Bronchial epithelial cell (primary cell): ENCODE measurements around the gene ZC3H7B. TPM values are rescaled to one million over a fixed set of nuclear protein-coding genes. Genes with fewer than 3 reads are reported as not detected.
"Not testable (repeated sequence)": the region's sequence is repeated elsewhere in the genome, so short reads cannot be mapped to it uniquely, and the experiment has no call there.

Experiments used
- DNase-seq: peaks from one replicate; pipeline ENCODE4 v3.0.0-alpha.2; 2010; ENCODE audit warnings: low read depth
- FAIRE-seq: peaks from 2 replicates; lab custom pipeline; 2011; peaks lifted over from hg19 to GRCh38; lab: Jason Lieb, UNC
- H3K27me3 ChIP-seq: 2 replicates; pipeline ENCODE4 v1.5.1; 2011; ENCODE audit warnings: low read length; ENCODE audit not compliant: control insufficient read depth, insufficient read depth
- H3K36me3 ChIP-seq: 2 replicates; pipeline ENCODE4 v1.5.1; 2011; ENCODE audit warnings: low read length; ENCODE audit not compliant: control insufficient read depth, insufficient read depth
- H3K4me3 ChIP-seq: 2 replicates; pipeline ENCODE4 v1.5.1; 2011; ENCODE audit warnings: mild to moderate bottlenecking, low read depth, low read length, control low read depth
- total RNA-seq: library from RNA; depleted of rRNA; stranded (reverse); fragments of >200 nt; gene quantifications from 2 replicates; pipeline ENCODE4 v1.2.1, GENCODE V29; 2014
- TF ChIP-seq, protein P1 (sequence below): IDR thresholded peaks from 2 replicates; pipeline ENCODE4 v1.5.1; 2011; ENCODE audit warnings: mild to moderate bottlenecking, moderate library complexity, low read length, control low read depth, inconsistent platforms; ENCODE audit not compliant: insufficient read depth, severe bottlenecking

ZC3H7B gene
- total RNA-seq, 1 donor from 2014 or later: 14.5 TPM

- Histone ChIP-seq H3K27me3 (no peaks in the 10 kb centered on the region), H3K4me3 (peak overlapping the region; percentile 17), H3K36me3 (peaks cover 5% of the 10 kb centered on the region)
- DNase-seq (peak; percentile 94), FAIRE-seq (no peak)
- TF ChIP-seq, protein P1, sequence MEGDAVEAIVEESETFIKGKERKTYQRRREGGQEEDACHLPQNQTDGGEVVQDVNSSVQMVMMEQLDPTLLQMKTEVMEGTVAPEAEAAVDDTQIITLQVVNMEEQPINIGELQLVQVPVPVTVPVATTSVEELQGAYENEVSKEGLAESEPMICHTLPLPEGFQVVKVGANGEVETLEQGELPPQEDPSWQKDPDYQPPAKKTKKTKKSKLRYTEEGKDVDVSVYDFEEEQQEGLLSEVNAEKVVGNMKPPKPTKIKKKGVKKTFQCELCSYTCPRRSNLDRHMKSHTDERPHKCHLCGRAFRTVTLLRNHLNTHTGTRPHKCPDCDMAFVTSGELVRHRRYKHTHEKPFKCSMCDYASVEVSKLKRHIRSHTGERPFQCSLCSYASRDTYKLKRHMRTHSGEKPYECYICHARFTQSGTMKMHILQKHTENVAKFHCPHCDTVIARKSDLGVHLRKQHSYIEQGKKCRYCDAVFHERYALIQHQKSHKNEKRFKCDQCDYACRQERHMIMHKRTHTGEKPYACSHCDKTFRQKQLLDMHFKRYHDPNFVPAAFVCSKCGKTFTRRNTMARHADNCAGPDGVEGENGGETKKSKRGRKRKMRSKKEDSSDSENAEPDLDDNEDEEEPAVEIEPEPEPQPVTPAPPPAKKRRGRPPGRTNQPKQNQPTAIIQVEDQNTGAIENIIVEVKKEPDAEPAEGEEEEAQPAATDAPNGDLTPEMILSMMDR: no peak
These were observed 12.9 kb upstream of the ZC3H7B start for GRCh38 chr22:41288245-41288946.

GRCh38 chr22:41289671-41290070 is 11.7 kb upstream of the ZC3H7B start:
- Histone ChIP-seq H3K4me3 (no peak overlapping the region), H3K27me3 (no peaks in the 10 kb centered on the region), H3K36me3 (peaks cover under 1% of the 10 kb centered on the region)
- DNase-seq (no peak), FAIRE-seq (no peak)
- TF ChIP-seq, protein P1: no peak

DNA sequence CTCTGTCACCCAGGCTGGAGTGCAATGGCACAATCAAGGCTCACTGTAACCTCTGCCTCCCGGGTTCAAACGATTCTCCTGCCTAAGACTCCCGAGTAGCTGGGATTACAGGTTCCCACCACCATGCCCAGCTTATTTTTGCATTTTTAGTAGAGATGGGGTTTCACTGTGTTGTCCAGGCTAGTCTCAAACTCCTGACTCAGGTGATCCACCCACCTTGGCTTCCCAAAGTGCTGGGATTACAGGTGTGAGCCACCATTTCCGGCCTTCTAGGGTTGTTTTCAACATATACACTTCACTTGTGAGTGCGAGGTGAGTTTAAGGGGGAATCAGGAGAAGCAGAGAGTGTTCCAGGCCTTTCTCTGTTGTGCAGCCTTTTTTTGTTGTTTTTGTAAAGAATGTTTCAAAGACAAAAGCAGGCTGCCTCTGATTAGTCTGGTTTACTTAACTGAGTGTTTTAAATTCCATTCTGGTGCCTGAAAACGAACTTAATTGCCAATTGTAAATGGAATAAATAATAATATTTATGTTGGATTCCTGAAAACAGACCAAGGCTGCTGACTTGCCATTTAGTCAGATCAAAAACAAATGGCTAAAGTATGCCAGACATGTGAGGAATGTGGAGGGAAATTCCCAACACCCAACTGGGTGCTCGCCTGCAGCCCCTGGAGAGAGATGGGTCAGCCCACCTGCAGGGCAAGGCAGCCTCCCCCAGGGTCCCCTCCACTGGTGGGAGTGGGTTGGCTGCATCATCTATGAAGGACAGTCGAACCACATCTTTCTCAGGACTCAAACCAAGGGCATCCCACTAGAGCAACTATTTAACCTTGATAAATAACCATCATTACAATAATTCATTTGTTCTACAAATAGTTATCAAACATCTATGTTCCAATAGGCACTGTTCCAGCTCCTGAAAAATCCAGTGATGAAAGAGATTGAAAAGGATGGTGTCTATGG is 10.8 kb upstream of the ZC3H7B start:
- H3K27me3 ChIP-seq: no peaks in the 10 kb centered on the region
- no peaks in the 10 kb centered on the region for H3K36me3 ChIP-seq
- FAIRE-seq (no peak), DNase-seq (peak; percentile 73)
- no peak overlapping the region for H3K4me3 ChIP-seq
- TF ChIP-seq, protein P1: no peak

GRCh38 chr22:41294816-41295215 is 6.5 kb upstream of the ZC3H7B start:
- H3K27me3 ChIP-seq, H3K4me3 ChIP-seq, H3K36me3 ChIP-seq, DNase-seq, FAIRE-seq: not testable (repeated sequence)

DNA sequence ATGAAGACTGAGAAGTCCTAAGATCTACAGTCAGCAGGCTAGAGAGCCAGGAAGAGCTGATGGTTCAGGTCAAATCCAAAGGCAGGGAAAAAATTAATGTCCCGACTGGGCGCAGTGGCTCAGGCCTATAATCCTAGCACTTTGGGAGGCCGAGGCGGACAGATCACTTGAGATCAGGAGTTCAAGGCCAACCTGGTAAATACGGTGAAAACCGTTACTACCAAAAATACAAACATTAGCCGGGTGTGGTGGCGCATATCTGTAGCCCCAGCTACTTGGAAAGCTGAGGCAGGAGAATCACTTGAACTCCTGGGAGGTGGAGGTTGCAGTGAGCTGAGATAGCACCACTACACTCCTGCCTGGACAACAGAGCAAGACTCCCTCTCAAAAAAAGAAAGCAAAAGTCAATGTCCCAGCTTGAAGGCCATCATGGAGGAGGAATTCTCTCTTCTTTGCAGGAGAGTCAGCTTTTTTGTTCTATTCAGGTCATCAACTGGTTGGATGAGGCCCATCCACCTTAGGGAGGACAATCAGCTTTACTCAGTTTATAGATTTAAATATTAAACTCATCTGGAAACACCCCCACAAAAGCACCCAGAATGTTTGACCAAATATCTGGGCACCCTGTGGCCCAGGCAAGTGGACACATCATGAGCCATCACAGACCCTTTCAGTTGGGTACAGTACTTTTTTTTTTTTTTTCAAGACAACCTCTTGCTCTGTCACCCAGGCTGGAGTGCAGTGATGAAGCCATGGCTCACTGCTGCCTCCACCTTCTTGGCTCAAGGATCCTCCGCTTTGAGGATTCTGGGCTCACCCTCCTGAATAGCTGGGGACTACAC is 4.3 kb upstream of the ZC3H7B start:
- FAIRE-seq (no peak), DNase-seq (no peak)
- Histone ChIP-seq H3K27me3 (no peaks in the 10 kb centered on the region), H3K4me3 (no peak overlapping the region), H3K36me3 (no peaks in the 10 kb centered on the region)
- TF ChIP-seq, protein P1: no peak

- peak overlapping the region; percentile 73 for H3K4me3 ChIP-seq
- DNase-seq: no peak
- no peaks in the 10 kb centered on the region for H3K27me3 ChIP-seq
- FAIRE-seq: no peak
- H3K36me3 ChIP-seq: no peaks in the 10 kb centered on the region
- TF ChIP-seq, protein P1: no peak
These were observed 664 bp upstream of the ZC3H7B start for GRCh38 chr22:41300661-41301060.
